ENCODE results near the gene CDK5.
"Not testable (repeated sequence)": the region's sequence is repeated elsewhere in the genome, so short reads cannot be mapped to it uniquely, and the experiment has no call there.

The CDK5 gene

GRCh38 chr7:151031011-151031410 is 26.7 kb downstream of the CDK5 start:
- no peak for DNase-seq

GRCh38 chr7:151028948-151029501 is 28.7 kb downstream of the CDK5 start:
- DNase-seq, result no peak

- peak; percentile 91 for DNase-seq
Measured at GRCh38 chr7:151028131-151028947, 29.4 kb downstream of the CDK5 start, which contains the start of gene ABCB8. Gene ABCB8, plus strand, starts transcription at chr7:151028450. Its CDS starts 66 bp downstream, at chr7:151028516.

GRCh38 chr7:151027728-151028130 is 30.0 kb downstream of the CDK5 start:
- not testable (repeated sequence) for DNase-seq

- not testable (repeated sequence) for DNase-seq
Measured at GRCh38 chr7:151026771-151027727, 30.6 kb downstream of the CDK5 start.

GRCh38 chr7:151025924-151026671 is 31.6 kb downstream of the CDK5 start:
- DNase-seq, result no peak

- no peak for DNase-seq
Measured at GRCh38 chr7:151024435-151025056, 33.2 kb downstream of the CDK5 start, which contains the start of gene ATG9B. Gene ATG9B, minus strand, starts transcription at chr7:151024494. Its CDS starts 71 bp downstream, at chr7:151024423.

- no peak for DNase-seq
Measured at GRCh38 chr7:151023232-151023631, 34.5 kb downstream of the CDK5 start.

GRCh38 chr7:151020231-151020630 is 37.5 kb downstream of the CDK5 start:
- DNase-seq, result no peak

GRCh38 chr7:151019130-151019447 is 38.6 kb downstream of the CDK5 start:
- DNase-seq, result no peak

- no peak for DNase-seq
Measured at GRCh38 chr7:151018421-151019129, 39.1 kb downstream of the CDK5 start.

- DNase-seq, result peak; percentile 85
Measured at GRCh38 chr7:151017953-151018420, 39.7 kb downstream of the CDK5 start.

- DNase-seq, result no peak
Measured at GRCh38 chr7:151017370-151017952, 40.2 kb downstream of the CDK5 start.

- DNase-seq, result no peak
Measured at GRCh38 chr7:151016942-151017341, 40.8 kb downstream of the CDK5 start.

GRCh38 chr7:151016505-151016904 is 41.2 kb downstream of the CDK5 start:
- no peak for DNase-seq

GRCh38 chr7:151015967-151016366 is 41.7 kb downstream of the CDK5 start:
- DNase-seq, result no peak

- DNase-seq, result peak; percentile 65
Measured at GRCh38 chr7:151014950-151015349, 42.7 kb downstream of the CDK5 start.

- no peak for DNase-seq
Measured at GRCh38 chr7:151013733-151014497, 43.8 kb downstream of the CDK5 start.

- no peak for DNase-seq
Measured at GRCh38 chr7:151013356-151013732, 44.4 kb downstream of the CDK5 start.

- DNase-seq, result peak; percentile 86
Measured at GRCh38 chr7:151012911-151013347, 44.8 kb downstream of the CDK5 start.

All from 8988T (cell line).